HCT116 (cell line): ENCODE results near the gene CRACR2A. TPM values are rescaled to one million over a fixed set of nuclear protein-coding genes. Genes with fewer than 3 reads are reported as not detected.

ENCODE experiments used
- ATAC-seq: fragments of 200-7000 bp; cut with Tn5 transposase; 2 replicates; pipeline ENCODE4 v1.9.1; 2020; ENCODE audit warnings: mild to moderate bottlenecking, moderate library complexity
- BruUV-seq: library from RNA; stranded (reverse); fragments of 400-500 nt; replicated peaks from 2 replicates; lab custom pipeline; 2021; lab: Mats Ljungman, UMichigan
- CTCF ChIA-PET: fragments of 300-600 bp; sonication (Branson Sonifier 250); formaldehyde crosslinking; loops from one replicate; lab custom pipeline; 2021; ENCODE audit warnings: antibody characterized with exemption; lab: Charles Lee
- POLR2A ChIA-PET: fragments of 300-600, 350-600 bp; sonication (Branson Sonifier 250); formaldehyde crosslinking; loops from one replicate; lab custom pipeline; 2021; ENCODE audit warnings: antibody characterized with exemption; lab: Charles Lee
- RAD21 ChIA-PET, 2 experiments: fragments of 300-600 bp; sonication (Branson Sonifier 250); formaldehyde crosslinking; loops; one replicate each; lab custom pipeline; 2023; ENCODE audit warnings: low total read pairs in 2 of 2; ENCODE audit not compliant: uncharacterized antibody in 2 of 2, unreplicated experiment in 2 of 2, low non-redundant PET in 1 of 2; lab: Charles Lee
- DNase-seq: peaks from one replicate; pipeline ENCODE4 v3.0.0-alpha.2; 2010; ENCODE audit warnings: low read depth, low spot score
- H2AFZ ChIP-seq: fragments of 200-600 bp; shearing (Covaris generic), sonication (generic); 2 replicates; pipeline ENCODE4 v1.6.1; 2017; ENCODE audit warnings: low read depth, mixed run types, mixed read lengths, antibody characterized with exemption, low read length; ENCODE audit not compliant: poor library complexity, severe bottlenecking
- H3K27ac ChIP-seq: 2 replicates; pipeline ENCODE4 v1.5.1; 2012; ENCODE audit warnings: low read depth, low read length
- H3K27me3 ChIP-seq: fragments of 200-600 bp; sonication (generic); 2 replicates; pipeline ENCODE4 v1.6.1; 2016; ENCODE audit warnings: mixed run types, low read length, mixed read lengths; ENCODE audit not compliant: insufficient read depth
- H3K36me3 ChIP-seq, 2 experiments: fragments of 200-500 bp in 1 of 2; fragments of 200-600 bp in 1 of 2; sonication (Bioruptor generic) in 1 of 2; sonication (generic) in 1 of 2; 2 replicates each; pipeline versions ENCODE4 v1.5.1 to v1.6.1; 2014 to 2016; ENCODE audit warnings: low read length in 2 of 2, inconsistent platforms in 1 of 2, mixed read lengths in 1 of 2, mixed run types in 1 of 2; ENCODE audit not compliant: insufficient read depth in 2 of 2, control insufficient read depth in 1 of 2
- H3K4me1 ChIP-seq, 2 experiments: fragments of 200-600 bp in 1 of 2; sonication (generic) in 1 of 2; 2 replicates each; pipeline versions ENCODE4 v1.5.1 to v1.6.1; 2012 to 2017; ENCODE audit warnings: low read length in 2 of 2, inconsistent platforms in 1 of 2, mild to moderate bottlenecking in 1 of 2, mixed read lengths in 1 of 2, mixed run types in 1 of 2, moderate library complexity in 1 of 2; ENCODE audit not compliant: insufficient read depth in 2 of 2, control insufficient read depth in 1 of 2
- H3K4me2 ChIP-seq: fragments of 200-600 bp; sonication (generic); 2 replicates; pipeline ENCODE4 v1.6.1; 2017; ENCODE audit warnings: mixed run types, low read length, mixed read lengths
- H3K4me3 ChIP-seq, 2 experiments: fragments of 200-600 bp in 1 of 2; sonication (generic) in 1 of 2; replicated peaks in 1 of 2; 2 replicates each; pipeline ENCODE4 v1.5.1; 2011 to 2016; ENCODE audit warnings: low read length in 2 of 2, control low read depth in 1 of 2, low read depth in 1 of 2, mild to moderate bottlenecking in 1 of 2, mixed read lengths in 1 of 2, mixed run types in 1 of 2
- H3K79me2 ChIP-seq: fragments of 200-600 bp; sonication (generic); 2 replicates; pipeline ENCODE4 v1.6.1; 2017; ENCODE audit warnings: mild to moderate bottlenecking, mixed run types, low read length, moderate library complexity, mixed read lengths; ENCODE audit not compliant: insufficient read depth
- H3K9ac ChIP-seq: fragments of 200-600 bp; sonication (generic); 2 replicates; pipeline ENCODE4 v1.6.1; 2016; ENCODE audit warnings: low read length, mixed read lengths
- H3K9me2 ChIP-seq: fragments of 200-600 bp; sonication (generic), shearing (Covaris generic); 2 replicates; pipeline ENCODE4 v1.6.1; 2017; ENCODE audit warnings: mixed run types, mild to moderate bottlenecking, moderate library complexity; ENCODE audit not compliant: insufficient read depth
- H3K9me3 ChIP-seq, 2 experiments: fragments of 200-500 bp in 1 of 2; fragments of 200-600 bp in 1 of 2; sonication (Bioruptor generic) in 1 of 2; sonication (generic) in 1 of 2; 2 replicates each; pipeline ENCODE4 v1.6.1; 2014 to 2017; ENCODE audit warnings: low read length in 2 of 2, mixed read lengths in 2 of 2, inconsistent platforms in 1 of 2, low read depth in 1 of 2, mild to moderate bottlenecking in 1 of 2, mixed run types in 1 of 2, moderate library complexity in 1 of 2; ENCODE audit not compliant: control insufficient read depth in 1 of 2, insufficient read depth in 1 of 2
- H4K20me1 ChIP-seq: fragments of 200-600 bp; sonication (generic), shearing (Covaris generic); 2 replicates; pipeline ENCODE4 v1.6.1; 2017; ENCODE audit warnings: mixed run types, mild to moderate bottlenecking, moderate library complexity; ENCODE audit not compliant: insufficient read depth
- EZH2phosphoT487 ChIP-seq: fragments of 200-600 bp; IDR thresholded peaks from 2 replicates; pipeline ENCODE4 v1.6.1; 2018; ENCODE audit warnings: antibody characterized with exemption, borderline replicate concordance
- FOSL1 ChIP-seq: IDR thresholded peaks from 2 replicates; pipeline ENCODE4 v1.6.1; 2012; ENCODE audit warnings: low read depth
- JUND ChIP-seq: IDR thresholded peaks from 2 replicates; pipeline ENCODE4 v1.6.1; 2012
- POLR2A ChIP-seq: IDR thresholded peaks from 2 replicates; pipeline ENCODE4 v1.7.0; 2011; ENCODE audit warnings: borderline replicate concordance; ENCODE audit not compliant: insufficient read depth, insufficient read length; ENCODE audit errors: extremely low read depth
- POLR2AphosphoS5 ChIP-seq: IDR thresholded peaks from 2 replicates; pipeline ENCODE4 v1.6.1; 2011; ENCODE audit warnings: mild to moderate bottlenecking, low read depth, low read length, moderate library complexity
- REST ChIP-seq: IDR thresholded peaks from 2 replicates; pipeline ENCODE4 v1.6.1; 2012; ENCODE audit warnings: low read depth
- SP1 ChIP-seq: IDR thresholded peaks from 2 replicates; pipeline ENCODE4 v1.6.1; 2012; ENCODE audit warnings: low read depth
- TCF7L2 ChIP-seq: IDR thresholded peaks from 2 replicates; pipeline ENCODE4 v1.7.0; 2011; ENCODE audit warnings: borderline replicate concordance, inconsistent platforms; ENCODE audit not compliant: insufficient read depth, insufficient read length; ENCODE audit errors: extremely low read depth
- ZBTB33 ChIP-seq: IDR thresholded peaks from 2 replicates; pipeline ENCODE4 v1.6.1; 2011; ENCODE audit warnings: mild to moderate bottlenecking, low read length, moderate library complexity; ENCODE audit not compliant: insufficient replicate concordance; ENCODE audit errors: extremely low read depth
- ZFX ChIP-seq: fragments of 450-650 bp; IDR thresholded peaks from 2 replicates; pipeline ENCODE4 v1.6.1; 2017
- intact Hi-C: fragments of 100-400 bp; cut with micrococcal nuclease; formaldehyde crosslinking; loops from 2 replicates; pipeline ENCODE4 v1.10.0; 2022
- total RNA-seq: library from RNA; stranded (reverse); gene quantifications from one replicate; pipeline ENCODE4 v1.2.1, GENCODE V29; 2021; ENCODE audit not compliant: unreplicated experiment

The CRACR2A gene
- total RNA-seq, 1 experiment from 2014 or later: 18.4 TPM

DNA sequence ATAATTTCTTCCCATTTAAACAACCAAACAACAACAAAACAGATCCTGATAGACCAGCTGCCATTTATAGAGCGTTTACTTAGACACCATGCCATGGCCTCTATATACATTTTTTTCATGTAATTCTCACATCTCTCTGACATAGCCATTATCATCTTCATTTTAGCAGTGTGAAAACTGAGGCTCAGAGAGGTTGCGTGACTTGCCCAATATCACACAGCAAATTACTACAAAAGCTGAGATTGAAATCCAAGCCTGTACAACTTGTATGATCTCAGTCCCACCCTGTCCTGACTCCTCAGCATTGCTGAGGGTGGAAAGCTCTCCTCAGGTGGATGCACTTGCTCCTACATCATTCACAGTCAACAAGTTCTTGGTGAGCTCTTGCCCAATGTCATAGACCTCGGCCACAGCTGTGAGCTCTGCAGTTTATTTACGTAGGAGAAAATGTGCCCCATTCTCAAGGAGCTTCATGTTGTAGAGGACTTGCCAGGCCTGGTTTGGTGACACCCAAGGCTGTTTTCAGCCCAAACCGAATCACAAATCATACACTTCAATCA is 55.5 kb downstream of the CRACR2A start (continued):
- TF ChIP-seq REST (no peak), EZH2phosphoT487 (no peak), ZBTB33 (no peak), POLR2AphosphoS5 (no peak), POLR2A (no peak), JUND (no peak)
- TF ChIP-seq, all 23 proteins: peak for 0

DNA sequence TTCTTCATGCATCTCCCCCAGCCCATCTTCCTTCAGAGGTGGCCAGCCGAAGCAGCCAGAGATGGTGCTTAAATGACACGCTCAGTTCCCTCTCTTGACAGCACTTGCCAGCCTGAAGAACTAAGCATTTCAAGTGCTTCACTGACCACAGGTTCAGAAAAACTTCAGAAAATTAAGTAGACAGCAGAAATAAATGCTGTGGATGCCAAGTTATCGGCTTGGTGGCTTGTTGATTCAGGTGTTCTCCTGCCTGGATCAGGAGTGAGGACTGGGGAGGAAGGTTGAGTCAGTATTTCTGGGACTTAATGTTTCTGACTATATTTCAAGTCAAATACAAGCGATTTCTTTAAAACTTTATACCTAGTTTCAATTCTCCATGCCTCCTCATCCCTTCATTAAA is 58.2 kb downstream of the CRACR2A start:
- no peak for DNase-seq
- intact Hi-C loops: no loop called here
- no peak for ATAC-seq
- BruUV-seq: no TSS peak
- ChIA-PET POLR2A (no interaction called here), CTCF (no interaction called here), RAD21 (no interaction called here)
- Histone ChIP-seq H4K20me1 (no peaks in the 10 kb centered on the region), H3K36me3 (no peaks in the 10 kb centered on the region; a peak in 1 of 4 replicates), H3K4me2 (no peak overlapping the region), H3K4me1 (peaks cover 0 to 11% of the 10 kb centered on the region in 2 experiments; a peak in 1 of 4 replicates), H3K9me2 (no peaks in the 10 kb centered on the region), H3K27me3 (no peaks in the 10 kb centered on the region), H3K27ac (no peak overlapping the region), H3K9ac (no peak overlapping the region), H3K4me3 (no peak overlapping the region), H3K9me3 (no peaks in the 10 kb centered on the region), H2AFZ (no peak overlapping the region), H3K79me2 (no peaks in the 10 kb centered on the region)
- TF ChIP-seq SP1 (no peak), POLR2A (no peak), ZFX (no peak), TCF7L2 (no peak), FOSL1 (no peak)
